CD8-positive, alpha-beta memory T cell (primary cell): ENCODE data around the gene RANBP9. TPM values are rescaled to one million over a fixed set of nuclear protein-coding genes. Genes with fewer than 3 reads are reported as not detected.

ENCODE experiments used
- CTCF ChIA-PET: fragments of 350-600 bp; sonication (Branson Sonifier 250); formaldehyde crosslinking; loops from one replicate; lab custom pipeline; 2021; ENCODE audit warnings: antibody characterized with exemption; lab: Charles Lee
- POLR2A ChIA-PET: fragments of 350-600 bp; sonication (Branson Sonifier 250); formaldehyde crosslinking; loops from one replicate; lab custom pipeline; 2021; ENCODE audit warnings: antibody characterized with exemption; lab: Charles Lee
- DNase-seq, 5 donors: peaks; one replicate each; pipeline versions ENCODE4 v3.0.0 to v3.0.0-alpha.2; 2020 to 2022; ENCODE audit warnings: mixed read lengths in 1 of 5
- H3K27ac ChIP-seq: one replicate; pipeline ENCODE4 v1.7.0; 2013; ENCODE audit warnings: low read depth, mild to moderate bottlenecking, low read length, moderate library complexity
- H3K27me3 ChIP-seq: 2 replicates; pipeline ENCODE4 v1.7.0; 2013; ENCODE audit warnings: low read length, mild to moderate bottlenecking; ENCODE audit not compliant: insufficient read depth, poor library complexity, severe bottlenecking
- H3K36me3 ChIP-seq: 2 replicates; pipeline ENCODE4 v1.7.0; 2013; ENCODE audit warnings: mild to moderate bottlenecking, low read length, moderate library complexity; ENCODE audit not compliant: insufficient read depth
- H3K4me1 ChIP-seq: 2 replicates; pipeline ENCODE4 v1.7.0; 2013; ENCODE audit warnings: mild to moderate bottlenecking, low read length, moderate library complexity; ENCODE audit not compliant: insufficient read depth
- H3K4me3 ChIP-seq: 2 replicates; pipeline ENCODE4 v1.7.0; 2013; ENCODE audit warnings: mild to moderate bottlenecking, low read length
- H3K9me3 ChIP-seq: 2 replicates; pipeline ENCODE4 v1.7.0; 2013; ENCODE audit warnings: mild to moderate bottlenecking, low read length
- H3K27ac Mint-ChIP-seq, 8 donors: one replicate each; pipeline ENCODE4 v1.8.0; 2020 to 2021; ENCODE audit warnings: mixed read lengths in 8 of 8, mild to moderate bottlenecking in 6 of 8, inconsistent platforms in 3 of 8, moderate library complexity in 3 of 8
- H3K27me3 Mint-ChIP-seq, 2 donors: one replicate each; pipeline ENCODE4 v1.8.0; 2020 to 2021; ENCODE audit warnings: mixed read lengths in 2 of 2, mild to moderate bottlenecking in 1 of 2, moderate library complexity in 1 of 2
- H3K36me3 Mint-ChIP-seq, 3 donors: one replicate each; pipeline ENCODE4 v1.8.0; 2020 to 2021; ENCODE audit warnings: mixed read lengths in 3 of 3, inconsistent platforms in 1 of 3, mild to moderate bottlenecking in 1 of 3
- H3K4me1 Mint-ChIP-seq, 3 donors: one replicate each; pipeline ENCODE4 v1.8.0; 2020 to 2021; ENCODE audit warnings: mixed read lengths in 3 of 3, inconsistent platforms in 1 of 3, mild to moderate bottlenecking in 1 of 3
- H3K4me3 Mint-ChIP-seq, 7 donors: one replicate each; pipeline ENCODE4 v1.8.0; 2020 to 2021; ENCODE audit warnings: mixed read lengths in 7 of 7, mild to moderate bottlenecking in 6 of 7, moderate library complexity in 4 of 7, inconsistent platforms in 2 of 7
- H3K9me3 Mint-ChIP-seq, 5 donors: one replicate each; pipeline ENCODE4 v1.8.0; 2020 to 2022; ENCODE audit warnings: mixed read lengths in 5 of 5, mild to moderate bottlenecking in 3 of 5, moderate library complexity in 2 of 5, inconsistent platforms in 1 of 5
- polyA plus RNA-seq: library from polyadenylated mRNA; unstranded; fragments of 300-500 nt; fragmentation: Illumina TruSeq; gene quantifications from one replicate; pipeline ENCODE4 v1.2.3, GENCODE V29; 2021
- total RNA-seq, 2 experiments: library from RNA; stranded (reverse); gene quantifications; one replicate each; pipeline ENCODE4 v1.2.3, GENCODE V29; 2021

RANBP9 gene
- 10 to 100 TPM; 45.4 to 47.0 TPM for total RNA-seq
- polyA plus RNA-seq: 6.2 TPM

DNA sequence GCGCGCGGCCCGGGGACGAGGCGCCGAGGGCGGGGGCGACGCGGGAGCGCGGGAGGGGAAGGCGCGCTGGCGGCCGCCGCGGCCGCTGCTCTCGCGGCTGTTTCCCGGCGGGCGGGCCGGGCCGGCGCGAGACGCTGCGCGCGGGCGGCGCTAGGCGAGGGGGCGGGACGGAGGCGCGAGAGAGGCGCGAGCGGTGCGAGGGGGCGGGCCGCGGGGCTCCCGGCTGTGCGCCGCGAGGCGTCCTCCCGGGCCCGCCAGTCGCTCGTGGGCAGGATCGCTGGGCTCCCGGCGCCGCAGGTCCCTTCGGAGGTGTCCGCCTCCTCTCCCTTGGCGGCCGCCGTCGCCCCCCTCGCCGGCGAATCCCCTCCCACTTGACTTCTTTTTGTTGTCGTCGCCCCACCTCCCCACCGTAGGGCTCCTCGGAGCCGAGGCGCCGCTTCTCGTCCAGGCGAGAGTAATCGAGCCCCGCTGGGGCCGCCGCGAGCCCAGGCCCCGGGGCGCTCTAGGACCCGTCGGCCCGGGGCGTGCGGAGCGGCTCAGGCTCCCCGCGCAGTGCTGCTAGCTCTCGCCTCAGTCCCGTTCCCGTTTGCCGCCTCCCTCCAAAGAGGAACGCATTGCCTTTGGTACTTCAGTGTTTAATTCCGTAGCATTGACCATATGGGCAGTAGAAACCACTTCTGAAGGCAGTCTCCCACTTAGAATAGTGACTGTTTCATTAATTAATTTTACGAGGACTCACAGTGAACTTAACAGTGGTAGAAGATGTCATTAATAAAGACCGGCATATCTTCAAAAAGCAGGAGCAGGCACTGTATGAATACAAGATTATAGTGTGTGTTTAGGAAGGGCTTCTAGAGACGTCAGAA is at the start of gene RANBP9:
Gene RANBP9, minus strand, starts transcription at position 103 of the 866 bp plus-strand sequence. CDS start 330 bp downstream, outside the sequence.
- peaks cover 41 to 58% (median 53%) of the 10 kb centered on the region in 3 donors for H3K4me1 Mint-ChIP-seq
- peak; percentile 82 to 95 (median 90) for DNase-seq
- peak within 1 kb of the TSS; percentile 96 to 99 (median 98) for H3K27ac Mint-ChIP-seq
- peak within 1 kb of the TSS; percentile 96 to 99 (median 98) for H3K4me3 Mint-ChIP-seq
- H3K27me3 Mint-ChIP-seq: no peaks in the 10 kb centered on the region
- H3K9me3 Mint-ChIP-seq: no peaks in the 10 kb centered on the region
- peaks cover 0 to 21% (median 1%) of the 10 kb centered on the region in 3 donors for H3K36me3 Mint-ChIP-seq
- ChIA-PET CTCF (interaction anchor here (0.8 to 4.6 kb wide), 9 partner anchors 14 to 138 kb away, joined by 3 to 29 read pairs (median 4); partner anchors contain the start of genes NOL7 and SIRT5), POLR2A (interaction anchor here (0.5 to 4.8 kb wide), 9 partner anchors 18 to 137 kb away, joined by 3 to 46 read pairs (median 4); partner anchors contain the start of genes NOL7 and SIRT5)
- H3K36me3 ChIP-seq: no peaks in the 10 kb centered on the region
- peaks cover 31% of the 10 kb centered on the region for H3K4me1 ChIP-seq
- no peaks in the 10 kb centered on the region for H3K9me3 ChIP-seq
- H3K27ac ChIP-seq: peak within 1 kb of the TSS; percentile 75
- no peaks in the 10 kb centered on the region for H3K27me3 ChIP-seq
- H3K4me3 ChIP-seq: peak within 1 kb of the TSS; percentile 57

DNA sequence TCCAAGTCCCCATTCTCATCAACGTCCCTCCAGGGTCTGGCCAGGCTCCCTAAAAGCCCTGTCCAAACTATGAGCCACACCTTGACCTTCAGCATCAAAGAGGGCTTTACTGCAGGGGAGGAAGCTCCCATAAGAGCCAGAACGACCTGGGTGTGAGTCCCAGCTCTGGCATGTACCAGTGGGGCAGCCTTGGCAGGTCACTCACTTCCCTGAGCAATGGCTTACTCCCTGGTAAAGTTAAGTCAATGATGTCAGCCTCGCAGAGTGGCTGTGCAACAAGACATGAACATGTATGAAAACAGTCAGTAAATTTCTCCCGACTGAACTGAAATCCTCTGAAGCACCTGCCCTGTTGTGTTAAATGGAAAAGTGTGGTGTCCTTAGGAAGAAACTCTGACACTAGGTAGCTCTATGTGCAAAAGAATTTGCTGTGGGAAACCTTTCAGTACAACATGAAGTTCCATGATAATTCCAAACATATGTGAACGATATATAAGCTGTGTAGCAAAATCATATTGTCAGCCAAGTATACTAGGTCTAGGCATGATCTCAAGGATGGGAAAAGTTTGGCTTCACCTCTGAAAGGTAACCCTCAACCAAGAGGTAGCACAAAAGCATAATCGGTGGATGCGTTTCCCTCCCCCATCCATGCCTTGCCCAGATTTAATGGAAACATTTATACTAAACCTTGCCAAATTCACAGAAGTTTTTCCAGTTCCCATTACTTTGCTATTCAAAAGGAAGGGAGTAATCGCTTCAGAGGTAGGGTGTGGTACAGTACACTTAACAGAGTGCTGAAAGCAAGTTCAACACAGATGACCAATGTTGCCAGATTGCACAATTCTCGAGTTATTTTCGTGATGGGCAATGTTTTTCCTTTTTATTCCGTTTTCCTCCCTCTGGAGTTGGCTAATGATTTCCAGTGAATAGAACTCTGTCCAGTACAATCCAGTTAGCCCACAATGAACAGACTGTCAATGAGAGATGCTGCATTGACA is 49.0 kb upstream of the RANBP9 start:
- Histone ChIP-seq H3K36me3 (no peaks in the 10 kb centered on the region), H3K27ac (no peak overlapping the region), H3K27me3 (no peaks in the 10 kb centered on the region), H3K4me3 (no peak overlapping the region), H3K9me3 (no peaks in the 10 kb centered on the region), H3K4me1 (peaks cover 19% of the 10 kb centered on the region)
- Mint-ChIP-seq H3K27ac (no peak overlapping the region), H3K36me3 (no peaks in the 10 kb centered on the region), H3K9me3 (no peaks in the 10 kb centered on the region), H3K4me1 (peaks cover 23 to 27% (median 25%) of the 10 kb centered on the region in 3 donors), H3K27me3 (peaks cover 0 to 1% of the 10 kb centered on the region in 2 donors), H3K4me3 (no peak overlapping the region)
- POLR2A ChIA-PET: no interaction called here
- no peak for DNase-seq
- CTCF ChIA-PET: interaction anchor here (1.3 kb wide), 2 partner anchors 34 to 428 kb away, joined by 3 read pairs; no protein-coding TSS in a partner anchor

DNA sequence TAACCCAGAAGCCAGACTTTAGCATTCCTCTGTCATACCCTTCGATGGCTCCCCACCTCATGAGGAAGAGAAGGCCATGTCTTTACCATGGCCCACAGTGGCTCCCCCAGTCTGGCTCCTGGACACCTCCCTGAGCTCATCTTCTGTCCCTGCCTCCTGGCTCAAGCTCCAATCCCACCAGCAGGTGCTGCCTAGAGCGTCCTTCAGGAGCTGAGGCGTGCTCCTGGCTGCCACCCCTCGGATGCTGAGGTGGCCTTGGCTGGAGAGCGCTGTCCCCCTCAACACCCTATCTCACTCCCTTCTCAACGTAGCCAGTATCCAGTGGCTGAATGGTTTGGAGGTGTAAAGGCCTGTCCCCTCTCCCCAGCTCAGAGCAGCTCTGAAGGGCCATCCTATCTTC is 47.4 kb upstream of the RANBP9 start:
- Mint-ChIP-seq H3K27ac (peak overlapping the region in 4 of 8 donors; percentile 48 to 90 (median 66)), H3K4me3 (no peak overlapping the region), H3K4me1 (peaks cover 22 to 26% (median 24%) of the 10 kb centered on the region in 3 donors), H3K27me3 (peaks cover 0 to 1% of the 10 kb centered on the region in 2 donors), H3K36me3 (no peaks in the 10 kb centered on the region), H3K9me3 (no peaks in the 10 kb centered on the region)
- H3K27me3 ChIP-seq: no peaks in the 10 kb centered on the region
- ChIA-PET CTCF (interaction anchor here (1.3 kb wide), 1 partner anchor 427 kb away, joined by 3 read pairs; no protein-coding TSS in a partner anchor), POLR2A (no interaction called here)
- H3K9me3 ChIP-seq: no peaks in the 10 kb centered on the region
- H3K4me1 ChIP-seq: peaks cover 18% of the 10 kb centered on the region
- H3K27ac ChIP-seq: no peak overlapping the region
- no peak for DNase-seq
- no peak overlapping the region for H3K4me3 ChIP-seq
- no peaks in the 10 kb centered on the region for H3K36me3 ChIP-seq

DNA sequence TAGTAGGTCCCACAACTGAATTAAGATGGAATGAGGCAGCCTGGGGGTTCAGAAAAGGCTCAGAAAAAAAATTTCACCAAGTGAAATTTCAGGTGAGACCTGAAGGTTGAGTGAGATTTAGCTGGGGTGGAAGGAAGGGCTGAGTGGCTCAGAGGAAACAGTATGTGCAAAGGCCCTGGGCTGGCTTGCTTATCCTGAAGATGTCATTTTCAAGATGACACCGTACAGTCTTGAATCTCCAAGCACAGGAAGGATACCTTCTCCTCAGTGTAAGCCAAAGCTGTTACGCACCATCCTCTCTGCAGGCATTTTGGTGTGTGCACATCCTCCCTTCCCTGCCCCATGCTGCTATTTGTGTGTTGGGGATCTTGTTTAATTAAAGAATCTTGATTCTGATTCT is 43.0 kb upstream of the RANBP9 start:
- no peak for DNase-seq
- no peaks in the 10 kb centered on the region for H3K4me1 Mint-ChIP-seq
- H3K27me3 ChIP-seq: no peaks in the 10 kb centered on the region
- CTCF ChIA-PET: no interaction called here
- H3K27ac ChIP-seq: no peak overlapping the region
- H3K36me3 ChIP-seq: no peaks in the 10 kb centered on the region
- H3K9me3 Mint-ChIP-seq: no peaks in the 10 kb centered on the region
- no peak overlapping the region for H3K4me3 ChIP-seq
- no peak overlapping the region for H3K27ac Mint-ChIP-seq
- no peak overlapping the region for H3K4me3 Mint-ChIP-seq
- H3K36me3 Mint-ChIP-seq: no peaks in the 10 kb centered on the region
- POLR2A ChIA-PET: no interaction called here
- H3K27me3 Mint-ChIP-seq: peaks cover 0 to under 1% of the 10 kb centered on the region in 2 donors
- no peaks in the 10 kb centered on the region for H3K9me3 ChIP-seq
- no peaks in the 10 kb centered on the region for H3K4me1 ChIP-seq

DNA sequence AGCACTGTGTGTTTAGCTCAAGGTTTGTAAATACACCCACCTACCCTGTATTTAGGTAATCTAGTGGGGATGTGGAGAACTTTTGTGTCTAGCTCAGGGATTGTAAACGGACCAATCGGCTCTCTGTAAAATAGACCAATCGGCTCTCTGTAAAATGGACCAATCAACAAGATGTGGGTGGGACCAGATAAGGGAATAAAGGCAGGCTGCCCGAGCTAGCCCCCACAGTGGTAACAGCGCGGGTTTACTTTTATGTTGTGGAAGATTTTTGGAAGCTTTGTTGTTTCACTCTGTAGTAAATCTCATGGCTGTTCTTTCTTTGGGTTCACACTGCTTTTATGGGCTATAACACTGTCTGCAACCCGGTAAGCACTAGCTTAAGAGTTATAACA is 32.1 kb upstream of the RANBP9 start:
- DNase-seq: no peak
- peaks cover 0 to 2% of the 10 kb centered on the region in 2 donors for H3K27me3 Mint-ChIP-seq
- H3K9me3 Mint-ChIP-seq: peaks cover 0 to 12% (median 3%) of the 10 kb centered on the region in 5 donors
- no peak overlapping the region for H3K4me3 Mint-ChIP-seq
- Histone ChIP-seq H3K9me3 (no peaks in the 10 kb centered on the region), H3K27ac (no peak overlapping the region), H3K36me3 (no peaks in the 10 kb centered on the region), H3K4me1 (no peaks in the 10 kb centered on the region), H3K4me3 (no peak overlapping the region), H3K27me3 (no peaks in the 10 kb centered on the region)
- H3K4me1 Mint-ChIP-seq: peaks cover 10 to 16% (median 16%) of the 10 kb centered on the region in 3 donors
- ChIA-PET POLR2A (no interaction called here), CTCF (interaction anchor here (1.2 kb wide), 1 partner anchor 34 kb away, joined by 3 read pairs; no protein-coding TSS in a partner anchor)
- H3K27ac Mint-ChIP-seq: peak overlapping the region in 1 of 8 donors; percentile 7
- peaks cover 0 to 20% (median 0%) of the 10 kb centered on the region in 3 donors for H3K36me3 Mint-ChIP-seq

DNA sequence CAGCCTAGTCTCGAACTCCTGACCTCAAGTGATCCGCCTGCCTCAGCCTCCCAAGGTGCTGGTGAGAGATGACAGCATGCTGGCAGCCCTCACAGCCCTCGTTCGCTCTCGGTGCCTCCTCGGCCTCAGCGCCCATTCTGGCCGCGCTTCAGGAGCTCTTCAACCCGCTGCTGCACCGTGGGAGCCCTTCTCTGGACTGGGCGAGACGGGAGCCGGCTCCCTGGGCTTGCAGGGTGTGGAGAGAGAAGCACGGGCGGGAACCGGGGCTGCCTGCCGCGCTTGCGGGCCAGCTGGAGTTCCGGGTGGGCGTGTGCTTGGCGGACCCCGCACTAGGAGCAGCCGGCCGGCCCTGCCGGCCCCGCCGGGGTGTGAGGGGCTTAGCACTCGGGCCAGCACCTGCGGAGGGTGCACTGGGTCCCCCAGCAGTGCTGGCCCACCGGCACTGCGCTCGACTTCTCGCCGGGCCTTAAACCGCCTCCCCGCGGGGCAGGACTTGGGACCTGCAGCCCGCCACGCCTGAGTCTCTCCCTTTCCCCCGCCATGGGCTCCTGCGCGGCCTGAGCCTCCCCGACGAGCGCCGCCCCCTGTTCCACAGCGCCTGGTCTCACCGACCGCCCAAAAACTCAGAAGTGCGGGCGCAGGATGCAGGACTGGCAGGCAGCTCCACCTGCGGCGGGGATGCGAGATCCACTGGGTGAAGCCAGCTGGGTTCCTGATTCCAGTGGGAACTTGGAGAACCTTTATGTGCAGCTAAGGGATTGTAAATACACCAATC is 31.5 kb upstream of the RANBP9 start:
- no peak for DNase-seq
- Mint-ChIP-seq H3K36me3 (peaks cover 0 to 20% (median 0%) of the 10 kb centered on the region in 3 donors), H3K27ac (no peak overlapping the region), H3K27me3 (no peaks in the 10 kb centered on the region), H3K4me1 (peaks cover 7 to 11% (median 10%) of the 10 kb centered on the region in 3 donors), H3K4me3 (peak overlapping the region in 1 of 7 donors; percentile 10), H3K9me3 (peaks cover 0 to 10% (median 3%) of the 10 kb centered on the region in 5 donors)
- CTCF ChIA-PET: interaction anchor here (1.2 kb wide), 1 partner anchor 34 kb away, joined by 3 read pairs; no protein-coding TSS in a partner anchor
- POLR2A ChIA-PET: interaction anchor here (0.6 kb wide), 1 partner anchor 279 kb away, joined by 5 read pairs; no protein-coding TSS in a partner anchor
- Histone ChIP-seq H3K9me3 (no peaks in the 10 kb centered on the region), H3K4me3 (no peak overlapping the region), H3K36me3 (no peaks in the 10 kb centered on the region), H3K27ac (no peak overlapping the region), H3K4me1 (no peaks in the 10 kb centered on the region), H3K27me3 (no peaks in the 10 kb centered on the region)

DNA sequence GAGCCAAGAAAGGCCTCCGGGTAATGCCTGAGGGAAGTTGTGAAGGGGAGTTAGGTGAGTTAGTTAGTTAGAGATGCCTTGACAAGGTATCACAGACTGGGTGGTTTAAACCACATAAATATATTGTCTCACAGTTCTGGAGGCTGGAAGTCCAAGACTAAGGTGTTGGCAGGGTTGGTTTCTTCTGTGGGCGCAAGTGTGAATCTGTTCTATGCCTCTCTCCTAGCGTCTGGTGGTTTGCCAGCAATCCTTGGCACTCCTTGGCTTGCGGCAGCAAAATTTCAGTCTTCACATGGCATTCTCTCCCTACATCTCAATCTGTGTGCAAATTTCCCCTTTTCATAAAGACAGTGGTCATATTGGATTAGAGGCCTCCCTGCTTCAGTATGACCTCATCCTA is 29.7 kb upstream of the RANBP9 start:
- Mint-ChIP-seq H3K27ac (peak overlapping the region in 3 of 8 donors; percentile 42 to 58 (median 49)), H3K27me3 (no peaks in the 10 kb centered on the region), H3K36me3 (peaks cover 0 to 14% (median 0%) of the 10 kb centered on the region in 3 donors), H3K4me3 (peak overlapping the region in 1 of 7 donors; percentile 50), H3K4me1 (no peaks in the 10 kb centered on the region), H3K9me3 (no peaks in the 10 kb centered on the region)
- POLR2A ChIA-PET: no interaction called here
- Histone ChIP-seq H3K4me1 (no peaks in the 10 kb centered on the region), H3K27me3 (no peaks in the 10 kb centered on the region), H3K4me3 (no peak overlapping the region), H3K9me3 (no peaks in the 10 kb centered on the region), H3K27ac (no peak overlapping the region), H3K36me3 (no peaks in the 10 kb centered on the region)
- no peak for DNase-seq
- CTCF ChIA-PET: no interaction called here
